Suppressor macrophage treated with lipopolysaccharide for 4 hours (primary cell): ENCODE results near the gene TRMT10C.
"Not testable (repeated sequence)": the region's sequence is repeated elsewhere in the genome, so short reads cannot be mapped to it uniquely, and the experiment has no call there.

Source experiments
- DNase-seq: peaks from one replicate; pipeline ENCODE4 v3.0.0-alpha.2; 2020

Gene TRMT10C

GRCh38 chr3:101561630-101562328, at the start of gene TRMT10C:
Gene TRMT10C (plus strand): TSS chr3:101561868. CDS start chr3:101564782, 2,914 bp downstream.
- peak; percentile 97 for DNase-seq

- no peak for DNase-seq
These were observed 49.3 kb upstream of the TRMT10C start for GRCh38 chr3:101512396-101512645.

GRCh38 chr3:101512646-101513418, 48.8 kb upstream of the TRMT10C start, which contains the start of gene SENP7:
Gene SENP7 (minus strand): TSS chr3:101513212. CDS start chr3:101513130, 82 bp downstream.
- DNase-seq: peak; percentile 86

- DNase-seq: no peak
These were observed 48.2 kb upstream of the TRMT10C start for GRCh38 chr3:101513419-101513986.

GRCh38 chr3:101518421-101518871, 43.2 kb upstream of the TRMT10C start:
- no peak for DNase-seq

- DNase-seq: no peak
These were observed 41.8 kb upstream of the TRMT10C start for GRCh38 chr3:101519685-101520365.

GRCh38 chr3:101521211-101521701, 40.4 kb upstream of the TRMT10C start:
- DNase-seq: no peak

- no peak for DNase-seq
These were observed 34.2 kb upstream of the TRMT10C start for GRCh38 chr3:101527441-101527840.

GRCh38 chr3:101527906-101528305, 33.8 kb upstream of the TRMT10C start:
- no peak for DNase-seq

- no peak for DNase-seq
These were observed 31.6 kb upstream of the TRMT10C start for GRCh38 chr3:101529816-101530685.

- DNase-seq: no peak
These were observed 31.0 kb upstream of the TRMT10C start for GRCh38 chr3:101530686-101531047.

GRCh38 chr3:101531473-101532086, 30.1 kb upstream of the TRMT10C start:
- DNase-seq: no peak

- no peak for DNase-seq
These were observed 28.7 kb upstream of the TRMT10C start for GRCh38 chr3:101532783-101533602.

- no peak for DNase-seq
These were observed 28.1 kb upstream of the TRMT10C start for GRCh38 chr3:101533603-101533968.

GRCh38 chr3:101535221-101535620, 26.4 kb upstream of the TRMT10C start:
- DNase-seq: no peak

- no peak for DNase-seq
These were observed 25.4 kb upstream of the TRMT10C start for GRCh38 chr3:101536266-101536665.

GRCh38 chr3:101536955-101537354, 24.7 kb upstream of the TRMT10C start:
- not testable (repeated sequence) for DNase-seq

- no peak for DNase-seq
These were observed 18.7 kb upstream of the TRMT10C start for GRCh38 chr3:101542957-101543356.

- DNase-seq: no peak
These were observed 17.4 kb upstream of the TRMT10C start for GRCh38 chr3:101544161-101544850.

GRCh38 chr3:101548527-101549105, 13.1 kb upstream of the TRMT10C start:
- no peak for DNase-seq
